GM12878 (cell line): ENCODE results near the gene LTC4S. TPM values are rescaled to one million over a fixed set of nuclear protein-coding genes. Genes with fewer than 3 reads are reported as not detected.

ENCODE experiments used
- CHD4 ChIP-seq: fragments of 200-600 bp; sonication (generic); IDR thresholded peaks from 2 replicates; pipeline ENCODE4 v1.6.1; 2016; ENCODE audit warnings: mild to moderate bottlenecking
- CREB1 ChIP-seq: IDR thresholded peaks from 2 replicates; pipeline ENCODE4 v1.6.1; 2012; ENCODE audit warnings: low read depth, mild to moderate bottlenecking, inconsistent platforms
- CUX1 ChIP-seq: IDR thresholded peaks from 2 replicates; pipeline ENCODE4 v1.6.1; 2012; ENCODE audit warnings: improper control_type of control experiment, low read depth, low read length; ENCODE audit not compliant: insufficient replicate concordance
- EED ChIP-seq: sonication (generic); IDR thresholded peaks from 2 replicates; pipeline ENCODE4 v1.6.1; 2016; ENCODE audit warnings: antibody characterized with exemption, low read depth
- HCFC1 ChIP-seq: fragments of 150-350 bp; IDR thresholded peaks from 2 replicates; pipeline ENCODE4 v1.6.1; 2014; ENCODE audit warnings: low read length
- NFXL1 ChIP-seq: fragments of 450-650 bp; IDR thresholded peaks from 2 replicates; pipeline ENCODE4 v1.6.1; 2017; ENCODE audit warnings: antibody characterized with exemption, mild to moderate bottlenecking, borderline replicate concordance
- NRF1 ChIP-seq: conservative IDR thresholded peaks from 2 replicates; pipeline ENCODE4 v1.6.1; 2011; ENCODE audit warnings: mild to moderate bottlenecking, low read depth, low read length, improper control_type of control experiment
- RUNX3 ChIP-seq: IDR thresholded peaks from 2 replicates; pipeline ENCODE4 v1.6.1; 2012; ENCODE audit warnings: low read length, inconsistent platforms
- SREBF2 ChIP-seq: IDR thresholded peaks from 2 replicates; pipeline ENCODE4 v1.6.1; 2012; ENCODE audit warnings: mild to moderate bottlenecking, low read length
- ZNF592 ChIP-seq: fragments of 450-650 bp; IDR thresholded peaks from 2 replicates; pipeline ENCODE4 v1.6.1; 2017; ENCODE audit warnings: mild to moderate bottlenecking, moderate library complexity
- ZSCAN29 ChIP-seq: fragments of 450-650 bp; IDR thresholded peaks from 2 replicates; pipeline ENCODE4 v1.6.1; 2017; ENCODE audit warnings: mild to moderate bottlenecking, moderate library complexity
- polyA plus RNA-seq, 11 experiments: library from polyadenylated mRNA; depleted of rRNA in 4 of 11; unstranded in 6 of 11; stranded (reverse) in 5 of 11; fragments of >200 nt; fragmentation: Nextera tagmentation in 4 of 11; fragmentation: Illumina TruSeq in 1 of 11; extraction: Ambion mirVana in 4 of 11; extraction: Trizol in 1 of 11; gene quantifications; 1 replicate in 1 of 11; 2 replicates in 10 of 11; pipeline versions ENCODE4 v1.2.1 to v1.2.3, GENCODE V29; 2011 to 2016; ENCODE audit warnings: inconsistent platforms in 2 of 11, missing spikeins in 2 of 11, low read depth in 1 of 11
- total RNA-seq, 4 experiments: library from RNA; depleted of rRNA in 3 of 4; stranded (reverse); fragments of >200 nt in 3 of 4; fragmentation: Illumina TruSeq in 1 of 4; extraction: Trizol in 1 of 4; gene quantifications; 2 replicates each; pipeline versions ENCODE4 v1.2.1 to v1.2.3, GENCODE V29; 2013 to 2021

LTC4S gene
- total and polyA plus RNA-seq, 10 of the 15 experiments (the other 5 are each of a cell fraction or from before 2014, with no cell fraction given), result 0.78 to 3.6 (median 1.8) TPM; not detected in 5

GRCh38 chr5:179815491-179816249 is 21.9 kb downstream of the LTC4S start (continued):
- TF ChIP-seq ZNF592 (no peak), NFXL1 (no peak), SREBF2 (no peak), EED (no peak), CREB1 (no peak), CUX1 (no peak), HCFC1 (no peak), ZSCAN29 (no peak), CHD4 (no peak), RUNX3 (no peak), NRF1 (no peak)
